Stimulated activated CD4-positive, alpha-beta T cell treated with anti-CD3 and anti-CD28 coated beads, Interleukin-1b, Interleukin-23, amount 100 ng/mL, for 4 hours (primary cell): Measurements from ENCODE around the gene UTP4.
"Not testable (repeated sequence)": the region's sequence is repeated elsewhere in the genome, so short reads cannot be mapped to it uniquely, and the experiment has no call there.

Source experiments
- DNase-seq, 2 donors: peaks; one replicate each; pipeline ENCODE4 v3.0.0-alpha.2; 2020; ENCODE audit warnings: low read depth in 2 of 2

UTP4 gene

DNA sequence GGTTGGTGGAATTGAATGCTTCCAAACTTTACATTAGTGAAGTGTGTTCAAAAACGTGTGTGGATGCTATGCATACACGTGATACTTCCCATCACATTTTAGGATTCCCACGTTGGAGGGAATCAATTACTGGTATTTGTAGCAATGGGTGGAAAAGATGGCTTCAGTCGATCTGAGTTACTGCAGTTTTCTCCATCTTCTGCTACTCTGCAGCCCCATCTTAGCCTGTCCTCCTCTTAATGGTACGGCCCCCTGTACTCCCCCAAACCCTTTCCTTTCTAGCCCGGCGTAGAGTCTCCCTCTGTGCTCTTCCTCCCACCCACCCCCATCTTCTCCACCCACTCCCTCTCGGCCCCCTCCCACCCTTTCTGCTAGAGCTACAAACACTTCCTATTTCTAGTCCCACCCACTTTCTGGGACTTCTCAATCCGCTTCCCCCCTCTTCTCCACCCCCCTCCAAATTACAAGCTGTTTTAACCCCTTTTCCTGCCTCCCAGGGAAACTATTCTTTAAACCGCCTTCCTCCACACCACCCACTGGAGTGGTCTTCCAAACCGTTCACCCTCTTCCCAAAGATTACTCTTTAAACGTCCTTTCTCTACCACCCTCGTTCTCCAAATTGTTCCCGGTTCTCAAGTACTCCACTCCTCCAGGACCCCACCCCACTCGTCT is 1.1 kb upstream of the UTP4 start:
- DNase-seq: no peak

DNA sequence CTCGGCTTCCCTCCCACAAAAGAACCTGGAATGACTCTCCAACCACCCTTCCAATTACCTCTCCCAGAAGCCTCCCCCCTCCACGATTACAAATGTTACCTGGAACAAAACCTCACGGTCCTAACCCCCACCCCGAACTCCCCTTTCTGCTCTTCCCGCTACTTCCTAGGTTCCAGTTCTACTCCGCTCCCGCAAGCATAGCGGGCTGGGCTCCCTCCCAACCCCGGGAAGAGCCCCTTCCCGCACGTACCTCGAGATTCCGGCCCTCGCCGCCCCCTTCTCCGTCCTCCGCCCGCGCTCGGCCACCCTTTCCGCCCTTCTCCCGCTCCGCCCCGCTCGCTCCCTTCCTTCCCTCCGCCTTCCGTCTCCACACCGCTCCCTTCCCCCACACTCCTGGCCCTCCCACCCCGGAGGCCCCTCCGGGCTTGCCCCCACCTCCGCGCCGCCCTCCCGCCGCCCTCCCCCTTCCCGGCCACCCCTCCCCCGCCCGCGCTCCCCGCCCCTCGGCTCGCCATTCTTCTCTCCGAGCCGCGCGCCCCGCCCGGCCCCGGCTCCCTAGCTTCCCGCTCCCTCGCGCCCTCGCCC is 518 bp upstream of the UTP4 start:
- DNase-seq: peak; percentile 75 to 81

DNA sequence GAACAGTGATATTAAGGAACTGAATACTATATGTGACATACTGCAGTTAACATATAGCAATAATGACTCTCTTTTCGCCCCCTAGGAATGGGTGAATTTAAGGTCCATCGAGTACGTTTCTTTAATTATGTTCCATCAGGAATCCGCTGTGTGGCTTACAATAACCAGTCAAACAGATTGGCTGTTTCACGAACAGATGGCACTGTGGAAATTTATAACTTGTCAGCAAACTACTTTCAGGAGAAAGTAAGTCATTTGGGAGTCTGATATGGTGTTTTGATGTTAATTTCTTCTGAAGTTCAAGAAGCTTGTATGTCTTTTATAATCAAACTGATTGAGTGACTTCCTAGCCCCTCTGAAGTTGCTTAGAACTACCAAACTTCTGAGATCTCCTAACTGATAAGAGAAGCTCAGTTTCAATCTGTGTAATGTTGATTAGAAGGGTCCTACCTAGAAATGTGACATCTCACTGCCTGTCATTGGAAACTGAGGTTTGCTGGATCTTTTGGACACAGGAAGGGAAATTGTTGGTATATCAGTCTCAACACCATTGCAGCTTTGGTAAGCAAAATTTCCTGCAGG is 1.0 kb downstream of the UTP4 start:
- DNase-seq: no peak

DNA sequence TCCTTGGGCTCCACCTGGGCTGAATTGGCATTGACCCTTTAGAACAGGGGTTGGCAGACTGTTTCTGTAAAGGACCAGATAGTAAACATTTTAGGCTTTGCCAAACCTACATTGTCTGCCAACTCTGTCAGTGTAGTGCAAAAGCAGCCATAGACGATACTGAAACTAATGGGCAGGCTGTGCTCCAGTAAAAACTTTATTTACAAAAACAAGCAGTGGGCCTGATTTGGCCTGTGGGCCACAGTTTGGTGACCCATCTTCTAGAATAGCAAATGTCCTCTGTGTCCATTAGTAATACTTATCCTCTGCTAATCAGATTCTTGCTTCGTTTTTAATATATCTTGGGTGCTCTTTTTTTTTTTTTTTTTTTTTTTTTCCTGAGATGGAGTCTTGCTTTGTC is 6.2 kb downstream of the UTP4 start:
- DNase-seq: no peak

DNA sequence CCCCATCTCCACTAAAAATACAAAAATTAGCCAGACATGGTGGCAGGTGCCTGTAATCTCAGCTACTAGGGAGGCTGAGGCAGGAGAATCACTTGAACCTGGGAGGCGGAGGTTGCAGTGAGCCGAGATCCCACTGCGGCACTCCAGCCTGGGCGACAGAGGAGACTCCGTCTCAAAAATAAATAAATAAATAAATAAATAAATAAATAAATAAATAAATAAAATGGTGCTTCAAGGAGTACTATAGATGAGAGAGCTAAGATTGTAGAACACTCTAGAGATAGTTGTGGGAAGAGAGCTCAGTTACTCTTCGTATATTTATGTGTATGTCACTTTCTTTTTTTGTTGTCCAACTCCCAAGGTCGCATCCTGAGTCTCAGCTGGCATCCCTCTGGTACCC is 7.0 kb downstream of the UTP4 start:
- not testable (repeated sequence) for DNase-seq

DNA sequence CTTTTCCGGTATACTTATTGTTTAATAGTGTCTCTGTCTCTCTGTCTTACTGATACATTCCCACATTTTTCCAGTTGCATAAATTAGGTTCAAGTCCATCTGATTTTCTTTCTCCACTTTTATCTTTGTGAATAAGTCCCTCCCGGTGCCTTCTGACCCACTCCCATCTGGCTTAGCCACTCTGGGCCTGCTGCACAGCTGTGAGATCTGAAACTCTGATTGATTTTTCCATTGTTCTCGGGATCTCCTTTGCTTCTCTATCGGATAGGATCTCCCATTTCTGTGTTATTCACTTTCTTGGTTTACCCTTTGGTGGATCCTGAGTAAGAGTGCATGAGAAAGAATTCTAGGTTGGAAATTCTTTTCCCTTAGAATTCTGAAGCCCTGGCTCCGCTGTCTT is 8.6 kb downstream of the UTP4 start:
- no peak for DNase-seq

DNA sequence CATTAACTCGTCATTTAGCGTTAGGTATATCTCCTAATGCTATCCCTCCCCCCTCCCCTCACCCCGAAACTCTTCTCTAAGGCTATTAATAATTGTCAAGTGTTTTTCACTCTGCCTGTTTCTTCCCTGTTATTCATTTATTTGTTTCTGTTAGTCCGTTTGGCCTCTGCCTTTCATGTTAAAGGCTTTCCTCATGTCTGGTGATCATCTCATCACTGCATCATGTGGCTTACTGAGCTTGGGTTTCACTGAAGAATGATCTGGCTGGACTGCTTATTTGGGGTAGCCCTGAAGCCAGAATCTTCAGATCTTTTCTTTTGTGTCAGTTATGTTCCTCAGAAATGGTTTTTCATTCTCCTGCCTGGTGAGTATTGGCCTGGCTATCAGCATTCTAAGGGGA is 9.5 kb downstream of the UTP4 start:
- no peak for DNase-seq

DNA sequence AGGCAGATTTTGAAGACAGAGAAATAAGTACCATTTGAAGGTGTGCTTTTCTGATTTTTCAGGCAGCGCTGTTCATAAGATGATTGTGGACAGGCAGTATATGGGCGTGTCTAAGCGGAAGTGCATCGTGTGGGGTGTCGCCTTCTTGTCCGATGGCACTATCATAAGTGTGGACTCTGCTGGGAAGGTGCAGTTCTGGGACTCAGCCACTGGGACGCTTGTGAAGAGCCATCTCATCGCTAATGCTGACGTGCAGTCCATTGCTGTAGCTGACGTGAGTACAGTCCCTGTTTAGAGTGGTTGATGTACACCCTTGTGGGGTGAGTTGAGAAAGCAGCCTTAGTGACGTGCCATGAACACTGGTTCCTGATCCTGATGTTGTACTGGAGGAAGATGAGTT is 10.7 kb downstream of the UTP4 start:
- no peak for DNase-seq

DNA sequence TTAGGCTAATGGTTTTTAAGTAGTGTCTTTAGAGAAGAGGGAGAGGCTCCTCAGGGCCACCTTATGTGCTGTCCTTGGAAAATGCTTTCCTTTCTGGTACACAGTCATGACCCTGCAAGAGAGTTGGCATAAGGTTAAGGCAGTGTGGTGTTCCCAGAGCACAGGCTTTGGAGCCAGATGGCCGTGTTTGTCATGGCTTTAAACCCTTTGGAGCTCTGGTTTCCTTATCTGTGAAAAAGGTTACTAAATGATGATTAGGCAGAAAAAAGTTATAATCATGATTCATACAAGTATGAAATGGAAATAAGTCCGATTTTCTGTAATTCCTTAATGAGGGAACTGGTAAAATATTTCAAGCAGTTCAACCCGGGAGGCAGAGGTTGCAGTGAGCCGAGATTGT is 13.2 kb downstream of the UTP4 start:
- no peak for DNase-seq

DNA sequence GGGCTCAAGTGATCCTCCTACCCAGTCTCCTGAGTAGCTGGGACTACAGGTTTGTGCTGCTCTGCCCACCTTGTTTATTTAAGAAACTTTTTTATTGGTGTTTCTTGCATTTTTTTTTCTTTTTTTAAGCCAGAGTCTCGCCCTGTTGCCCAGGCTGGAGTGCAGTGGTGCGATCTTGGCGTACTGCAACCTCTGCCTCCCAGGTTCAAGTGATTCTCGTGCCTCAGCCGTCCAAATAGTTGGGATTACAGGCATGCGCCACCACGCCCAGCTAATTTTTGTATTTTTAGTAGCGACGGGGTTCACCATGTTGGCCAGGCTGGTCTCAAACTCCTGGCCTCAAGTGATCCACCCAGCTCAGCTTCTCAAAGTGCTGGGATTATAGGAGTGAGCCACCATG is 17.2 kb downstream of the UTP4 start:
- DNase-seq: not testable (repeated sequence)

DNA sequence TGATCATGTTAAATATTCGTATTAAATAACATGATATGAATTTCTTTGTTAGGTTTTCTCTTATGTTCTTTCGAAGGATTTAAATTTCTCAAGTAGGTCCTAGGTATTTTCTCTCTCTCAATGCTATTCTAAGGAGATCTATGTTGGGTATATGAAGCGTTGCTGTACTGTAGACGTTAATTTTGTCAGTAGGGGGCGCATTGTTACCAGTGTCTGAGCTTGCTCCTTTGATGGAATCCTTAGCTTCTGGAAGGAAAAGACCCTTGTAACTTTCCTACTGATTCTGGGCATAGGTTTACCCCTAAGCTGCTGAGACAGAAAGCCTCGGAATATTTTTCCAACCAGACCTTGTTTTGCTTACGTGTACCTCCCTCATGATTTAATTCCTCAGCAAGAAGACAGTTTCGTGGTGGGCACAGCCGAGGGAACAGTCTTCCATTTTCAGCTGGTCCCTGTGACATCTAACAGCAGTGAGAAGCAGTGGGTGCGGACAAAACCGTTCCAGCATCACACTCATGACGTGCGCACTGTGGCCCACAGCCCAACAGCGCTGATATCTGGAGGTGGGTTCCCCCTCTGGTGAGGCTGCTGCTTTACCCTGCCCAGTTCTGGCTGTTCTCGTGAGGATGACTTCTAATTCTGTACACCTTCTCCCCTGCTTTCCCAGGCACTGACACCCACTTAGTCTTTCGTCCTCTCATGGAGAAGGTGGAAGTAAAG is 17.9 kb downstream of the UTP4 start:
- peak in 1 of 2 donors; percentile 42 for DNase-seq

DNA sequence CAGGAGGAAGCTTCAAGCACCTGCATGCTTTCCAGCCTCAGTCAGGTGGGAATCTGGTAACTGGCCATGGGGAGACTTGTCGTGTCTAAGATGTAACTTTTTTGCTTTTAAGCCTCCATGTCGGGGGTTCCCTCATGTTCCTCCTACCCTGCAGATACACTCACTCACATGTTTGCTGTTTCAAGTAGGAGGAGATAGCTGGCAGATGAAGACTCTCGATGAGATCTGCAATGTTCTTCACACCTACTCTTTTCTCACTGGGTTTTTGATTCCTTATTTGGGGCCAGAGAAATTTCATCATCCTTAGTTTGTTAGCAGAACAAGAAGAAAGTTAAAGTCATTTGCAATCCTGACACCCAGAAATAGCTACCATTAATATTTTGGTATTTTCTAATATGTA is 24.7 kb downstream of the UTP4 start:
- DNase-seq: no peak

DNA sequence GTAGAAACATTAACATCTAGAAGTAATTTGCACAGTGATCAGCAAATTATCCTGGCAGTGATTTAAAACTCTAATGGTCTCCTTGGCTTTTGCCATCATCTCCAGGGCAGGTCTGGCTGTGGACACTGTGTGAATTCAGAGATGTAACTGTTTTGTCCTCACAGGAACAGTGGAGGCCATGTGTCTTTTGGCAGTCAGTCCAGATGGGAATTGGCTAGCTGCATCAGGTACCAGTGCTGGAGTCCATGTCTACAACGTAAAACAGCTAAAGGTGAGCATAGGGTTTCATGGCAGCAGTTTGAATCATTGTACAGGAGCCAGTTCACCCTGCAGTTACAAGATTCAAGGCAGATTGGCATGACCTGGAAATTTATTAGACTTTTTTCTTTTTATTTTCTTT is 27.7 kb downstream of the UTP4 start:
- no peak for DNase-seq

DNA sequence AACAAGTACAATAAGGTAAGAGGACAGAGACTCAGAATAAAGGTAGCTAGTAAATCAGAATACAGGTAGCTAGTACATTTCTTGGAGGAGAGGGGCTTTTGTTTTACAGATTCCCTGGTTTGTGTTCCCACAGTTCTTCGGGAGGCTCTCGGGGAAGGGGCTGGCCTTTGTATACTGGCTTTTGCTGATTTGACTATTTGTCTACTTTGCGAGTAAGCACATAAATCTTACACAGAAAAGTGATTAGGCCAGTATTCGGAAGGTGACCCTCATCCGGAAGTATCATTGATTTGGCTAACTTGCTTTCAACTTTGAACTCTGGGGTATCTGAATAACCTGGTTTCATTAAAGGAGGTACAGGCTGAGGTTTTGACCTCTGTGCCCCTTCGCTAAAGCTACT is 33.1 kb downstream of the UTP4 start:
- no peak for DNase-seq

DNA sequence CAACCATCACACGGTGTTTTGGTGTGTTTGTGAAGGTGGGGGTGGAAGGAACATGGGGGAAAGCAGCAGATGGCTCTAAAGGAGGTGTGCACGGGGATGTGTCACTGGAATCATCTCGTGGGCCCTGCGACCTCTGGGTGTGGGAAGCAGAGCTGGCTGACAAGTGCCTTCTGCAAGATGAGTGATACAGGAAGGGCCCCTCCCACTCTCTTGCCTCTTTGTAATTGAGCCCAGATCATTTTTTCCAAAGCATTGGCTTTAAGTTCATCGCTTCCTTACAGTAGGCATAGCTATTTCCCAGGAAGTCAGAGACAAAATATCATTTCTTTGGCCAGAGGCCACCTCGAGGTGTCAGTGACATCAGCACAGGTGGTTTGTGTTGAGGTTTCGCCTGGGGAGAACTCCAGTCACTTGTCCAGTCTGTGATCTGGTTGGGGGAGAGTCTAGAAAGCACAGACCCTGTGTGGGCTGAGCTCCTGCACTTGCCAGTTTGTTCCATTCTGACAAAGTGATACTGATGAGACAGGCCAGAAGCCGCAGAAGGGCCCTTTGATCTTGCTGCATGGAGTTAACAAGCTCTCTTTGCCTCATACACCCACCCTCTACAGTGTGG is 33.9 kb downstream of the UTP4 start:
- DNase-seq: peak; percentile 56 to 70

DNA sequence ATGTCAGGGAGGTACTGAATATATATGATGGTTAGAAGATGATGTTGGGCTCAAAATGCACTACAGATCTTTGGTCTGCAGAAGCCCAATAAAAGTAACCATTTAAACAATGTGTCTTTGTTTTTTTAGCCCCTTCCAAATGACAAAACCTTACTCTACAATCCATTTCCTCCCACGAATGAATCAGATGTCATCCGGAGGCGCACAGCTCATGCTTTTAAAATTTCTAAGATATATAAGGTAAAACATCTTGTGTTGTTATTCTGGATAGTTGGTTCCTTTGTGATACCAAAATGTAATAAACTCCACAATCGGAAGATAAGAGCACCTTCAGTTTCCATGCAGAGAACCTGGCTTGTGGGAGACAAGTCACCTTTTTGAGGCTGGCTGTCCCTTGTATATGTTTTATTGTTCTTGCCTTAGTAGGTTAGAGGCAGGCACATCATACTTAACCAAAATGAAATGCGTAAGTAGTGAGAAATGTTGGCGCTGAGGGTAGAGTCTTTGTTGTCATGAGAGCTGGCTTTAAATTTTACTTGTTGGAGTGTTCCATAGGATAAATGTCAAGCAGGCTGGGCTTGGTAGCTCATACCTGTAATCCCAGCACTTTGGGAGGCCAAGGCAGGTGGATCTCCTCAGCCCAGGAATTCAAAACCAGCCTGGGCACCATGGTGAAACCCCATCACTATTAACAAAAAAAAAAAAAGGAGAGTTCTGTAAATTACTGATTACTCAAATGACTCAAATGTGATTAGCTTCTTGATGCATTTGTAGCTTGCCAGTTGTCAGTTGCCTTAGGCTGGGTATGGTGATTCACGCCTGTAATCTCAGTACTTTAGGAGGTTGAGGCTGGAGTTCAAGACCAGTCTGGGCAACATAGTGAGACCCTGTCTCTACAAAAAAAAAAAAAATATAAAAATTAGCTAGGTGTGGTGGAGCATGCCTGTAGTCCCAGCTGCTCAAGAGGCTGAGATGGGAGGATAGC is 34.8 kb downstream of the UTP4 start:
- no peak for DNase-seq

DNA sequence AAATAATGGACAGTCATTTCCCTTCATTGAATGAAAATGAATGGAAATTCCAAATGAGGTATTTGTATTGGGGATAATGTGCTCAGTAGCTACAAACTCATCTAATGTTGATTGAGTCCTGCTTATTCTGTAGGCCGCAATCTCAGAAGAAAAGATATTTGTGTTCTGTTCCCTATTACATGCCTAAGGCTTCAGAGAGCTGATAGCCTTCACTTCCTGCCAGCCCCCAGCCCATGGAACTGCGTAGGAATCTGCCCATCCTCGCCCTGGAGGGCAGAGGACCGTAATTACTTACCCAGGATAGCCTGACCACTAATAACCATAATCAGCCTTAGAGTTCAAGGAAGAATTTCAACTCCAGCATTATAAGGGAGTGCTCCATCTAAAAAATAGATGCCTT is 36.6 kb downstream of the UTP4 start:
- no peak for DNase-seq

DNA sequence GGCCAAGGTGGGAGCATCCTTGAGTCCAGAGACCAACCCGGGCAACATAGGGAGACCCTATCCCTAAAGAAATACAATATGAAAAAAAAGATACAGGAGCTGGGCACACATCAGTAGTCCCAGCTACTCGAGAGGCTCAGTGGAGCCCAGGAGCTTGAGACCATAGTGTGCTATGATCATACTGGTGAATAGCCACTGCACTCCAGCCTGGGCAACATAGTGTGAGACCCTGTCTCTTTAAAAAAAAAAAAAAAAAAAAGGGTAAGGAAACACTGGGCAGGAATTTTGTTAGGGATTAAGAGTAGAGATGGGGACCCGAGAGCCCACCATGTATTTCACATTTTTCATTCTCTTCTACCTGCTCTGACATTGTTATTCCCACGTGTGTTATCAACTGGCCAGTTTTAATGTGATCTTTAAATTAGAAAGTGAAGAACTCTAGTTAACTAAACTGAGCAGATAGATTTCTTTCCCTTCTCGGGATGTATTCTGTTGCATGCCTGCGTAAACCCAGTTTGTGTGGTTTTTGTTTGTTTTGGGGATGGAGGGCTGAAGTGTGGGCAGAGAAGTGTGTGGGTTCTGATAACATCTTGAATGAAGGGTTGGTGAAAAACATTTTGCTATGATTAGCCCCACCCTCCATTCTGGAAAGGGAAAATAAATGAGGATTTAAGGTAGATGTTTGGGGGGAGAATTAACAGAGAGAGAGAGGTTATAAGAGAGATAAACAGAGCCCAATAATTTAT is 37.3 kb downstream of the UTP4 start:
- no peak for DNase-seq

DNA sequence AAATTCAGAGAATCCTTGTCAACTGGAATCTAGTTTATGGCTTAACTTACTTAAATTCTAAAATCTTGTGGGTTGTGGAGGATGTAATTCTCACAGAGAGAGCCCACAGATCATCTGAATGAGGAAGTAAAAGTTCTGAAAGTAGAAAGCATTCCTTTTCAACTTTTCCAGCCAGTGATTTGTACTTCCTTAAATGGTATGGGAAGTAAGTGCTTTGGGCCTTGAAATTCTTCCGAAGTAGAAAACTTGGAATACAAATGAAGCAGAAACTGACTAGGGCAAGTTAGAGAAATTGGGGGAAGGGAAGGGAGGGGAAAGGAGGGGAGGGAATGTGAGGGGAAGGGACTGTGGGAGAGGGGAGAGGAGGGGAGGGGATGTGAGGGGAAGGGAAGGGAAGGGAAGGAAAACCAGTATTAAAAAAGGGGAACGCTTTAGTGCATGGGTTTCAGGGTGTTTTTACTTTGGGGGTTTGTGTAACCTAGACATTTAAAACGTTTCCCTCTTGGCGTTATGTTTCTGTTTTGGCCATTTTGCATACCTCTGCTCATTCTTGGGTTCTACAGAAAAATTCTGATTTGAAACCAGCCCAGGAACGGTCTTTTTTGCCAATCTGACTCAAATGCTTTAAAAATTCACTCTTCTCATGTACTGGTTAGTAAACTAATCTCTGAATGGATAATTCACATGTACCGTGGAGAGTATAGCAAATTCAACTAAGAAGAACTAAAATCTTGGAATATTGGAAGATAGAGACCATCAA is 39.1 kb downstream of the UTP4 start:
- no peak for DNase-seq
